ENCODE measurements around the gene PUS10.

The PUS10 gene

DNA sequence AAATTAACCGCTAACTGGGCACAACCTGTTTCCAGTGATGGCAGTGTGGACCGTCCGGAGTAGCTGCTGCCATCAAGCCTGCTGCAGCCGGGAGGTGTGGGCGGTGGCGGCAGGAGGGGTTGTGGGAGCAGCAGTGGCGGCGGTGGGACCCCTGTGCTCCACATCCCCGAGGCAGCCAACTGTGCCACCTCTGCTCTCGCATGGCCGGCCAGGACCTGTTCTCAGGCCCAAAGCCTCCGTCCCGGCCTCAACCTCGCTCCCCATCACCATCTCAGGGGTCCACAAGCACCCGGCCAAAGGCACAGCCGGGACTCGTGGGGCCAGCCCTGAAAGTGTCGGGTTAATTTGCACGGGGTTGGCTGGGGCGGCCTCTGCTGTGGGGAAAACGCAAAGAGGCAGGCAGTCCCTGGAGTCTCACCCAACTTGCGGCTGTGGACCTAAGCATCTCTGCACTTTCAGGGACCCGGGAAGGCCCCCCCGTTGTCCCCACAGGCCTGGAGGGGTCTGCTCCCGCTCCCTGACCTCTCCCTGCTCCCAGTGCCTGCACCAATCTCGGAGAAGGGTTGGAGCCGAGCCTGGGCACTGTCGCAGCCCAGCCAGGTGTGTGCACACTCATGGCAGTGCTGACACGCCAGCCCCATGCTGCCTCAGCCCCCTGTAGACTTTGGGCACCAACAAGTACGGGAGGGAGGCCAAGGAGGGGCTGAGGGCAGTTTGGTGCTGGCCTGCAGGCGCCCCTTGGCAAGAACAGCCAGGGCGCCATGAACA lies 45.0 kb downstream of the PUS10 start:
- no peaks in the 10 kb centered on the region for H3K27me3 Mint-ChIP-seq (ENCODE audit: low read depth)
- peaks cover 23% of the 10 kb centered on the region for H3K4me1 Mint-ChIP-seq (ENCODE audit: low read depth)
- H3K36me3 Mint-ChIP-seq (ENCODE audit: low read depth): peaks cover 1% of the 10 kb centered on the region
- H3K9me3 Mint-ChIP-seq: no peaks in the 10 kb centered on the region
- no peak overlapping the region for H3K27ac Mint-ChIP-seq
- no peak overlapping the region for H3K4me3 Mint-ChIP-seq

DNA sequence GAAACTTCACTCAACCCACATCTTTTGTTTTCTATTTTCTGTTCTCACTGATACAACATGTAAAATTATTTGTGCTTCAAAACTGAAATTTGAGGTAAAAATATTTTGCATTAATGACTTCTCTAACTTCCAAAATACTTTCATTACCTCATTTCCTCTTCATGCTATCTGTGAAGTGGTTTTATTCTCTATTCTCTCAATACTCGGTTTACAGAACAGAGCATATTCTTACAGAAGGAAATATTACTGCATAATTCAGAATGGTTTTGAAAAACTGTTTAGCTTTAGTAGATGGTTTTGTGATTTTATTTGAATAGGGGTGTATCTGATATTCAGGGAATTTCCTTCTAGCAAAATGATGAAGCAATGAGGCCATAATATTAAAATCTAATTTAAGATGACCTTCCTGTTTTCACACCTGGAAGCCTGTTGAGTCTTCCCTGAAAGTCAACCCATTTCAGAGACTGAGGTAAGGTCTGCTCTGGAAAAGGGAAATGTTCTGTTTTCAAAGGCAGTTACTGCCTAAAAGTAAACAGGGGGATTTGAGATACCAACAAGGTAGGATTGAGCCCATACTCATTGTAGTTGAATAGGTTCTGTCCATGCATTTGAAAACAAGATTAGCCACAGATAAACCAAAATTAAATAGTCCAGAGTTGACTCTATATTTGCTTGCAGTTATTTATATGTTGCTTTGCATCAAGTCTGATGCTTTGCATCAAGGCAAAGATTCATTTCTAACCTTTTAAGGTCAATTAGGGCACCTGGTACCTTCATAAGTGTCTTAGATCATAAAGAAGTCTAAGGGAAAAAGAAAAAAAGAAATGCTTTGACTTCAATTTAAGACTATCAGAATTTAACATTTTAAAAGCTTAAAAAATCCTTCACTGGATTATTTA lies 51.3 kb downstream of the PUS10 start:
- H3K27me3 Mint-ChIP-seq (ENCODE audit: low read depth): no peaks in the 10 kb centered on the region
- peak overlapping the region; percentile 15 for H3K4me3 Mint-ChIP-seq
- H3K27ac Mint-ChIP-seq: peak overlapping the region; percentile 55
- H3K9me3 Mint-ChIP-seq: peaks cover 6% of the 10 kb centered on the region
- H3K36me3 Mint-ChIP-seq (ENCODE audit: low read depth): peaks cover 17% of the 10 kb centered on the region
- H3K4me1 Mint-ChIP-seq (ENCODE audit: low read depth): peaks cover 37% of the 10 kb centered on the region

DNA sequence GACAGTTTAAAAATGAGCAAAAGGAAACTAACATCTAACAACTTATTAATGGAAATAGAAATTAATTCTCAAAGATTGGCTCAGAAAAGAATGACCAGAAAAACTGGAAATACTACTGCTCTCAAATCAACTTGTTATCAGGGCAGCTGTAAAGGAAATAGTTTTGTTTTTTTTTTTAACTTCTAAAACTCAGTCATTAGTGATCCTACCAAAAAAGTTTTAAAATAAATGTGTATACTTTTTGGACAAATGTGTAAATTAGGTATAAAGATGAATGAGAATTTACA lies 52.6 kb downstream of the PUS10 start:
- peaks cover 6% of the 10 kb centered on the region for H3K9me3 Mint-ChIP-seq
- no peak overlapping the region for H3K4me3 Mint-ChIP-seq
- H3K4me1 Mint-ChIP-seq (ENCODE audit: low read depth): peaks cover 31% of the 10 kb centered on the region
- no peaks in the 10 kb centered on the region for H3K27me3 Mint-ChIP-seq (ENCODE audit: low read depth)
- peak overlapping the region; percentile 85 for H3K27ac Mint-ChIP-seq
- peaks cover 17% of the 10 kb centered on the region for H3K36me3 Mint-ChIP-seq (ENCODE audit: low read depth)

DNA sequence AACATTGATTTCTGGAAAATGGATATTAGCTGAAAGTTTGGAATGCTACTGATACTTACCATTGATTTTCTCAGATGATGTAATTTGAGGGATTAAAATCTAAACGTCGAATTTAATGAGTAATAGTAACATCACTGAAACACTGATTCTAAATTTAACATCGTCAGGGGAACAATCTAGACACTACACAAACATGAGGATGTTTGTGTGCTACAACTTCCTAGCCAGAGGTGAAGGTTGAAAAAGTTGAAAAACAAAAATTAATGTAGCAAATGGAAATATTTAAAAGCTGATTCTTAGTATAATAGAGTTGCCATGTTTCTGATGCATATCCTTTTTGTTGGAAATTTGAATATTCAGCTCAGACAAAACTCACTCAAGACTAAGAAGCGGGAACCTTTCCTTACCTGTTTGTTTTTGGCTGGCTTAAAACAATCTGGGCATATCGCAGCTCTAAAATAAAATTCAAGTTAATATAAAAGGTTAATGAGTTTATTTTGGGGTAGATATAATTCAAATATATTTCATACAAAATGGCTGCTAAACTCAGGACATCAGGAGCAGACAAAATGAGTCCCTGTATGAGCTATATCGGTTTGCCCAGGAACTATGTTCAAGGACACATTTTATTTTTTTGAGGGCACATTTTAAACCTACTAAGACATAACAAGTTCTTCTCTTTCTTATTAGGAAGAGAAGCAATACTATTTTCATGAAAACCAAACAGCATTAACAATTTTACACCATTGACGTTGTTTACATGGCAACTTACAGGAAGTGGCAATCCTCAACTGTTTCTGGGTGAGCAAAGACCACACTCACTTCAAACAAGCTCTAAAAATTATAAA lies 53.2 kb downstream of the PUS10 start:
- Mint-ChIP-seq H3K4me3 (no peak overlapping the region), H3K4me1 (ENCODE audit: low read depth) (peaks cover 31% of the 10 kb centered on the region), H3K27ac (peak overlapping the region; percentile 85), H3K27me3 (ENCODE audit: low read depth) (no peaks in the 10 kb centered on the region), H3K9me3 (peaks cover 6% of the 10 kb centered on the region), H3K36me3 (ENCODE audit: low read depth) (peaks cover 17% of the 10 kb centered on the region)

DNA sequence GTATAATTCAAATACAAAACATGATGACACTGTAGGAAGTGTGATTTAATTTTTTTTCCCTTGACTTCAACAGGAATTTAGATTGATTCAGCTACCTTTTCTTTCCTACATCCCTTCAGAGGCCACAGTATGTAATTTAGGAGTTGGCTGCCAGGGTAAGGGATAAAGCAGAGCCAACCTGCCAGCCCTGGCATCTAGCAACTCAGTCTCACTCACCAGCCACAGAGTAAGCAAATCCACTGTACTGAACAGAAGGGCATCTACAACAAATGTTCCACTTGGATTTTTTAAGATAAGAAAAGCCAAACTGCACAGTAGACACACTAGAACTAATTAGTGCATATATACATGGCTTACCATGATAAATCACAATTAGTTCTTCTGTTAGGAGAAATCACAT lies 54.9 kb downstream of the PUS10 start:
- no peaks in the 10 kb centered on the region for H3K27me3 Mint-ChIP-seq (ENCODE audit: low read depth)
- H3K9me3 Mint-ChIP-seq: peaks cover 6% of the 10 kb centered on the region
- no peak overlapping the region for H3K27ac Mint-ChIP-seq
- peaks cover 30% of the 10 kb centered on the region for H3K4me1 Mint-ChIP-seq (ENCODE audit: low read depth)
- H3K4me3 Mint-ChIP-seq: no peak overlapping the region
- peaks cover 18% of the 10 kb centered on the region for H3K36me3 Mint-ChIP-seq (ENCODE audit: low read depth)

DNA sequence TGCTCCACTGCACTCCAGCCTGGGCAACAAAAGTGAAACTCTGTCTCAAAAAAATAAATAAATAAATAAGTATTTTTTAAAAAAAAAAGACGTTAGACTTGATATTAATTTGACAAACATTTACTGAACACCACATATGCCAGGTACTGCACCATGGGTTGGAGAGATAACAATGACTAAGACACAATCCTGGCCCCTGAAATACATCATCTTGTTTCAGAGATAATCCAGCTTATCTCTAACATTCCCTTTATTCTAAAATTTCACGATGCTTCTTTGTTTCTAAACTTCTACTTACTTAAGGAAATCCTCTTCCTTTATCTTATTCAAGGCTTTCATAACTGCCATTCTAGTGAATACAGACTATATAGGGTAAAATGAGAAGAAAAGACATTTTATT lies 55.5 kb downstream of the PUS10 start:
- H3K36me3 Mint-ChIP-seq (ENCODE audit: low read depth): peaks cover 17% of the 10 kb centered on the region
- no peak overlapping the region for H3K27ac Mint-ChIP-seq
- H3K4me1 Mint-ChIP-seq (ENCODE audit: low read depth): peaks cover 28% of the 10 kb centered on the region
- H3K4me3 Mint-ChIP-seq: no peak overlapping the region
- peaks cover 6% of the 10 kb centered on the region for H3K9me3 Mint-ChIP-seq
- H3K27me3 Mint-ChIP-seq (ENCODE audit: low read depth): no peaks in the 10 kb centered on the region

DNA sequence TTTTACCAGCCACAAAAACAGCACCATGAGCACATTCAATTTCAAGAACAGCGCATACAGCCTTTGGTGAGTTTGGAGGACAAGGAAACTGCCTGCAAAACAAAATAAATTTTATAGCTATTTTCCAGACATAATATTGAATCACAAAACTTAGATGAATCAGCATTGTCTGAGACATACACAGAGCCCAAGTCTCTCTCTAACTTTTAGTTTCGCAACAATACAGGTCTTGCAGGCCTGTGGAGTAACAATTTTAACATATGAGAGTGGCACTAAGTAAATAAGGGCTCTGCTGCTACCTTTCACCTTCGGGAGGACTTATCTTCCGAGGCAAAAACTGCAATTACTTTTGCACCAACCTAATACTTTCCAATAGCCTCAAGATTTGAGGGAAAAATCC lies 56.6 kb downstream of the PUS10 start:
- H3K4me3 Mint-ChIP-seq: no peak overlapping the region
- H3K27ac Mint-ChIP-seq: no peak overlapping the region
- peaks cover 22% of the 10 kb centered on the region for H3K4me1 Mint-ChIP-seq (ENCODE audit: low read depth)
- peaks cover 6% of the 10 kb centered on the region for H3K9me3 Mint-ChIP-seq
- no peaks in the 10 kb centered on the region for H3K27me3 Mint-ChIP-seq (ENCODE audit: low read depth)
- peaks cover 16% of the 10 kb centered on the region for H3K36me3 Mint-ChIP-seq (ENCODE audit: low read depth)

DNA sequence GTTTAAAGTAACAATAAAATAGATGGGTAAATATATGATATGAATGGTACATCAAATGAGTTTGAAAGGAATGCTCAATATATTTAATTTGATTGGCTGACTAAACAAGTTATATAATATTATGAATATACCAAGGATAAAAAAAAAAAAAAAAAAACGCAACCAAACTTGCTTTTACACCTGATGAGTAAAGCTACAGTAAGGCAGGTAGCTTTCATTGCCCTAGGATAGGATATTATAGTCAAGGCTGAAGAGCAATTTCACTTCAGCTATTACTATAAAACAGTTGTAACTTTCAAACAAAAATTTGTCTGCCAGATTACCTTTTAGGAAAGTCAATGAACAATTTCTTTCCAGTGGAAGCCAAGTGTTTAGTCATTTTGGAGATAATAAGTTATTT lies 57.3 kb downstream of the PUS10 start:
- no peak overlapping the region for H3K27ac Mint-ChIP-seq
- H3K4me1 Mint-ChIP-seq (ENCODE audit: low read depth): peaks cover 17% of the 10 kb centered on the region
- peaks cover 6% of the 10 kb centered on the region for H3K9me3 Mint-ChIP-seq
- peaks cover 13% of the 10 kb centered on the region for H3K36me3 Mint-ChIP-seq (ENCODE audit: low read depth)
- no peaks in the 10 kb centered on the region for H3K27me3 Mint-ChIP-seq (ENCODE audit: low read depth)
- H3K4me3 Mint-ChIP-seq: no peak overlapping the region

DNA sequence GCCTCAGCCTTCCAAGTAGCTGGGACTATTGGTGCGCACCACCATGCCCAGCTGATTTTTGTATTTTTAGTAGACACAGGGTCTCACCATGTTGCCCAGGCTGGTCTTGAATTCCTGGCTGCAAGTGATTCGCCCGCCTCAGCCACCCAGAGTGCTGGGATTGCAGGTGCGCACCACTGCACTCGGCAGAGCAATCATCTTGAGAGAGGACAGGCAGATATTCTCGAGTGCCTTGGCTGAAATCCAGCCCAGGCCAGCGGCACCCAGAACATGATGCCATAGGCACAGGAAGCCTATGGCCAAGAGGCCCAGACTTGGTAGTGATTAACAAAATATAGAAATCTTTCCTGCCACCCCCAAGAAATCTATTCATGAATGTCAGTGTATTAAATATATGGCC lies 58.6 kb downstream of the PUS10 start:
- peaks cover 4% of the 10 kb centered on the region for H3K9me3 Mint-ChIP-seq
- no peak overlapping the region for H3K27ac Mint-ChIP-seq
- H3K36me3 Mint-ChIP-seq (ENCODE audit: low read depth): peaks cover 11% of the 10 kb centered on the region
- no peaks in the 10 kb centered on the region for H3K27me3 Mint-ChIP-seq (ENCODE audit: low read depth)
- H3K4me1 Mint-ChIP-seq (ENCODE audit: low read depth): peaks cover 9% of the 10 kb centered on the region
- no peak overlapping the region for H3K4me3 Mint-ChIP-seq

DNA sequence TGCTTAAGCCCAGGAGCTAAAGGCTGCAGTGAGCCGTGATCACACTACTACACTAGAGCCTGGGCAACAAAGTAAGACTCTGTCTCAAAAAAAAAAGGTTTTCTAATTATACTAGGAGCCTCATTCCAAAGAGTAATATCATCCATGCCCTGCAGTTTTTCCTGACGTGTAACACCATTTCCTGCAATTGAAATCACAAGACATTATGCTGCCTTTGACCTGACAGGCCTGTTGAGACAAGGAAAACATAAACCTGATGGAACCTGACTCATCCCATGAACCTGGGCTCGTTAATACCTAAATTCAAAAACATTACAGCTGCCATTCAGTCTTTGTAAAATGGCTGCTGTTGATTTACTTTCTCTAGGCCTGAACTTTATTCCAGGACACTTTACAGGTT lies 59.3 kb downstream of the PUS10 start:
- H3K4me1 Mint-ChIP-seq (ENCODE audit: low read depth): peaks cover 7% of the 10 kb centered on the region

DNA sequence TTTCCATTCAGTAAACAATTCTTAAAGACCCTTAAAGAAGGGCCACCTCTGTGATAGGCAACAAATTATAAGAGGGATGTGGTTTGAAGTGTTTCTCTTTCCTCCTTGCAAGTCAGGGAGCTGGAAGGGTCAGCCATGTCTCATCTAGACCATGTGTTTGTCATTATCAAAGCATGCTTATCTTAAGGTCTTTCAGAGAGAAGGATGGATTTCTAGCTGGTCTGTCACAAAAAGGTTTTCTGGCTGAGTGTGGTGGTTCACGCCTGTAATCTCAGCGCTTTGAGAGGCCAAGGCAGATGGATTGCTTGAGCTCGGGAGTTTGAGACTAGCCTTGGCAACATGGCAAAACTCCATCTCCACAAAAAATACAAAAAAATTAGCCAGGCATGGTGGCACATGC lies 59.7 kb downstream of the PUS10 start:
- peaks cover 7% of the 10 kb centered on the region for H3K4me1 Mint-ChIP-seq (ENCODE audit: low read depth)
- H3K9me3 Mint-ChIP-seq: no peaks in the 10 kb centered on the region
- H3K27me3 Mint-ChIP-seq (ENCODE audit: low read depth): no peaks in the 10 kb centered on the region
- H3K36me3 Mint-ChIP-seq (ENCODE audit: low read depth): peaks cover 12% of the 10 kb centered on the region
- no peak overlapping the region for H3K27ac Mint-ChIP-seq
- H3K4me3 Mint-ChIP-seq: no peak overlapping the region

More for the DNA sequence above, 59.3 kb downstream of the PUS10 start:
- H3K27me3 Mint-ChIP-seq (ENCODE audit: low read depth): no peaks in the 10 kb centered on the region
- peaks cover 8% of the 10 kb centered on the region for H3K36me3 Mint-ChIP-seq (ENCODE audit: low read depth)
- no peak overlapping the region for H3K27ac Mint-ChIP-seq
- H3K9me3 Mint-ChIP-seq: no peaks in the 10 kb centered on the region
- no peak overlapping the region for H3K4me3 Mint-ChIP-seq

DNA sequence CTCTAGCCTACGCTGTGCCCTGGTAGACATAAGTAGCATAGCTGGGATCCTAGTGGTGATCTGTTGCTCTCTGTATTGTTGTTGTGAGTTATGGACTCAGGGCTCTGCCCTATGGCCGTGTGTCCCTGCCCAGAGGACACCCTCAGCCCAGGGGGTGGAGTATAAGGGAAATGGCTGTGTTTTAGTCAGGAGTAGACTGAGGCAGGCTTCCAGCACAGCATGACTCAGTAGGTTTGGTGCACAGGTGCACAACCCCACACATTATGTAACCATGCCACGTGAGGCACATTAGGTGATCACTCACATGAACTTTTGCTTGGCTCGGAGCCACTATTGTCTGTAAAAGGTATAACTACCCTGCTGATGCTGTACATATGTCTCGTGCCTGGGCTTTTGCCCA lies 60.4 kb downstream of the PUS10 start:
- Mint-ChIP-seq H3K4me3 (no peak overlapping the region), H3K27ac (no peak overlapping the region), H3K9me3 (no peaks in the 10 kb centered on the region), H3K27me3 (ENCODE audit: low read depth) (no peaks in the 10 kb centered on the region), H3K36me3 (ENCODE audit: low read depth) (peaks cover 15% of the 10 kb centered on the region), H3K4me1 (ENCODE audit: low read depth) (peaks cover 2% of the 10 kb centered on the region)

DNA sequence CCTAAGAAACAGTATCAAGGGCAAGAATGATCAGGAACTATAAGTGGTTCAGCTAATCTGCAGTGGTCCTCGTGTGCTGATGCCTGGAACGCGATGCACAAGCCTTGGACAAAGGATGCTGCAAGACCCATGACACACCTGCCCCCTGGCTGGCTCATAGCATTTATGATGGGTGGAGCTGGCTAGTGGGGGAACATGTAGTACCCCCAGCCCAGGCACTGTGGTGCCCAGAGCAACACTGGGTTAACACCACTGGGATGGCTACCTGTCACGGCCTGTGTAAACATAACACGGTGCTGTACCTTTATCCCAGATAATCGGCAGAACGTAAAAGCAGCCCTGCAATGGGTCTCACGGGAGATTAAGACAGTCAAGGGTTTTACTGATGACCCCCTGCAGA lies 60.8 kb downstream of the PUS10 start:
- no peaks in the 10 kb centered on the region for H3K9me3 Mint-ChIP-seq
- no peak overlapping the region for H3K27ac Mint-ChIP-seq
- H3K4me3 Mint-ChIP-seq: no peak overlapping the region
- H3K4me1 Mint-ChIP-seq (ENCODE audit: low read depth): peaks cover 2% of the 10 kb centered on the region
- H3K36me3 Mint-ChIP-seq (ENCODE audit: low read depth): peaks cover 15% of the 10 kb centered on the region
- no peaks in the 10 kb centered on the region for H3K27me3 Mint-ChIP-seq (ENCODE audit: low read depth)

DNA sequence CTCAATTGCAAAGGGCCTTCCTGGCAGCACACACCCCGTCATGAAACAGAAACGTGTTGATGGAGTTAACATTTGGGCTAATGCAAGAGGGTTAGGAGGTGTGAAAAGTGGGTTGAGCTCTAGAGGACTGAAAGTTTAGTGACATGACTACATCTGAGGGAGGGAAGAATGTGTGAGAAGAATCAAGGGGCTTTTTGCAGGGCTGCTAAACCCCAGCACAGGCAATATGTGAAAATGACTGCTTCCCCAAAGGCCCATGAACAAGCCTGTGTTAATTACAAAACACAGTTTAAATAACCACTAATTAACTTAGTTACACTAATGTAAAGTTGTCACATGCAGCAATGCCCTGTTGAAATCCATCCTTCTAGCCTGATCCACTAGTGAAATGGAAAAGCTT lies 63.9 kb downstream of the PUS10 start:
- H3K9me3 Mint-ChIP-seq: no peaks in the 10 kb centered on the region
- peaks cover 5% of the 10 kb centered on the region for H3K4me1 Mint-ChIP-seq (ENCODE audit: low read depth)
- no peak overlapping the region for H3K4me3 Mint-ChIP-seq
- H3K36me3 Mint-ChIP-seq (ENCODE audit: low read depth): peaks cover 23% of the 10 kb centered on the region
- no peaks in the 10 kb centered on the region for H3K27me3 Mint-ChIP-seq (ENCODE audit: low read depth)
- H3K27ac Mint-ChIP-seq: no peak overlapping the region

Measured in T-helper 1 cell treated with Interleukin-12 subunit alpha and Interleukin-12 subunit beta and Interleukin-4 antibody, amounts not matched to agents 30 μg/mL and 1 μg/mL, for 36 hours (primary cell).